ENCODE data around the gene STUB1. TPM values are rescaled to one million over a fixed set of nuclear protein-coding genes. Genes with fewer than 3 reads are reported as not detected.

The STUB1 gene
- total and polyA plus RNA-seq, 10 of the 15 experiments (the other 5 are each of a cell fraction or from before 2014, with no cell fraction given) = 4.2 to 136 (median 67.1) TPM

DNA sequence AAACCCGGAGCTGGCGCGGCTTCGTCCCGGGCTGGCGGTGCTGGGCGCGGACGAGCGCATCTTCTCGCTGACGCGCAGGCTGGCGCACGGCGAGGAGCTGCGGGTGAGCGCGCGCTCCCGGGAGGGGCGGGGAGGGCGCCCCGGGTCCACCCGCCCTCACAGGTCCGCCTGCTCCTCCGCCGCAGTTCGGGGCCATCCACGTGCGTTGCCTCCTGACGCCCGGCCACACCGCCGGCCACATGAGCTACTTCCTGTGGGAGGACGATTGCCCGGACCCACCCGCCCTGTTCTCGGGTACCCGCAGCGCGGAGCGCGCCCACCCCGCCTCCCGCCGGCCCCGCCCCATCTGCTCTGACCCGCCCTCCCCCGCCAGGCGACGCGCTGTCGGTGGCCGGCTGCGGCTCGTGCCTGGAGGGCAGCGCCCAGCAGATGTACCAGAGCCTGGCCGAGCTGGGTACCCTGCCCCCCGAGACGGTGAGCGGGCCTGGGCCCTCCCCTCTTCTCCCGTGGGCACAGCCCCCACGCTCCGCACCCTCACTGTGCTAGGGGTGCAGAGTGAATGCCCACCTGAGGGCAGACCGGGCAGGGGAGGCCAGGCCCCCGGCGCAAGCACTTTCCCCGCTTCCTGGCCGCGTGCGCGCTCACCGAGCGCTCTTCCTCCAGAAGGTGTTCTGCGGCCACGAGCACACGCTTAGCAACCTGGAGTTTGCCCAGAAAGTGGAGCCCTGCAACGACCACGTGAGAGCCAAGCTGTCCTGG lies 48.1 kb downstream of the STUB1 start (continued):
- no peak for TF ChIP-seq ZNF592 (IDR thresholded peaks at IDR 0.05)
- TF ChIP-seq, protein P1, sequence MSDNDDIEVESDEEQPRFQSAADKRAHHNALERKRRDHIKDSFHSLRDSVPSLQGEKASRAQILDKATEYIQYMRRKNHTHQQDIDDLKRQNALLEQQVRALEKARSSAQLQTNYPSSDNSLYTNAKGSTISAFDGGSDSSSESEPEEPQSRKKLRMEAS (IDR thresholded peaks at IDR 0.05; ENCODE audit: low read depth, low read length) = peak; percentile 78; the same call in 1 of the 2 replicates
- TF ChIP-seq, protein P2, sequence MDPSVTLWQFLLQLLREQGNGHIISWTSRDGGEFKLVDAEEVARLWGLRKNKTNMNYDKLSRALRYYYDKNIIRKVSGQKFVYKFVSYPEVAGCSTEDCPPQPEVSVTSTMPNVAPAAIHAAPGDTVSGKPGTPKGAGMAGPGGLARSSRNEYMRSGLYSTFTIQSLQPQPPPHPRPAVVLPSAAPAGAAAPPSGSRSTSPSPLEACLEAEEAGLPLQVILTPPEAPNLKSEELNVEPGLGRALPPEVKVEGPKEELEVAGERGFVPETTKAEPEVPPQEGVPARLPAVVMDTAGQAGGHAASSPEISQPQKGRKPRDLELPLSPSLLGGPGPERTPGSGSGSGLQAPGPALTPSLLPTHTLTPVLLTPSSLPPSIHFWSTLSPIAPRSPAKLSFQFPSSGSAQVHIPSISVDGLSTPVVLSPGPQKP (IDR thresholded peaks at IDR 0.05; ENCODE audit: low read depth, low read length) = no peak
- no peak for TF ChIP-seq SREBF1 (IDR thresholded peaks at IDR 0.05; ENCODE audit: low read length)
- peak; percentile 79 to 93; a peak in 3 of 4 replicates for TF ChIP-seq BHLHE40 (IDR thresholded peaks at IDR 0.05; ENCODE audit: borderline replicate concordance in 1 of 2, low read depth in 2 of 2, low read length in 1 of 2)
- no peak for TF ChIP-seq FOS (IDR thresholded peaks at IDR 0.05; ENCODE audit: borderline replicate concordance, extremely low read depth, insufficient read length)
- TF ChIP-seq POLR2AphosphoS2 (IDR thresholded peaks at IDR 0.05; ENCODE audit: low read depth, low read length) = peak; percentile 84
- no peak for TF ChIP-seq SP1 (IDR thresholded peaks at IDR 0.05; ENCODE audit: low read depth, low read length)
- TF ChIP-seq ZBTB40 (IDR thresholded peaks at IDR 0.05; ENCODE audit: borderline replicate concordance) = no peak
- TF ChIP-seq KAT2A (conservative IDR thresholded peaks at IDR 0.05; ENCODE audit: control insufficient read depth, low read depth, low read length) = no peak
- peak; percentile 29 for TF ChIP-seq MEF2B (IDR thresholded peaks at IDR 0.05; ENCODE audit: partially characterized antibody, poor library complexity, severe bottlenecking)
- peak; percentile 7; the same call in 1 of the 2 replicates for TF ChIP-seq RUNX3 (IDR thresholded peaks at IDR 0.05; ENCODE audit: low read length)
- TF ChIP-seq MXI1 (IDR thresholded peaks at IDR 0.05; ENCODE audit: low read depth, low read length) = peak; percentile 95
- no peak for TF ChIP-seq SPI1 (IDR thresholded peaks at IDR 0.05; ENCODE audit: borderline replicate concordance, insufficient read depth, low read depth, low read length)
- TF ChIP-seq DPF2 (IDR thresholded peaks at IDR 0.05) = no peak
- peak; percentile 64; the same call in 1 of the 2 replicates for TF ChIP-seq SMARCA5 (IDR thresholded peaks at IDR 0.05)
- TF ChIP-seq IKZF1 (conservative IDR thresholded peaks at IDR 0.05) = peak; percentile 29; the same call in 1 of the 2 replicates
